ENCODE data around the gene TSFM. TPM values are rescaled to one million over a fixed set of nuclear protein-coding genes. Genes with fewer than 3 reads are reported as not detected.

TSFM gene
- total and polyA plus RNA-seq, 2 donors, result 28.6 to 29.2 TPM

DNA sequence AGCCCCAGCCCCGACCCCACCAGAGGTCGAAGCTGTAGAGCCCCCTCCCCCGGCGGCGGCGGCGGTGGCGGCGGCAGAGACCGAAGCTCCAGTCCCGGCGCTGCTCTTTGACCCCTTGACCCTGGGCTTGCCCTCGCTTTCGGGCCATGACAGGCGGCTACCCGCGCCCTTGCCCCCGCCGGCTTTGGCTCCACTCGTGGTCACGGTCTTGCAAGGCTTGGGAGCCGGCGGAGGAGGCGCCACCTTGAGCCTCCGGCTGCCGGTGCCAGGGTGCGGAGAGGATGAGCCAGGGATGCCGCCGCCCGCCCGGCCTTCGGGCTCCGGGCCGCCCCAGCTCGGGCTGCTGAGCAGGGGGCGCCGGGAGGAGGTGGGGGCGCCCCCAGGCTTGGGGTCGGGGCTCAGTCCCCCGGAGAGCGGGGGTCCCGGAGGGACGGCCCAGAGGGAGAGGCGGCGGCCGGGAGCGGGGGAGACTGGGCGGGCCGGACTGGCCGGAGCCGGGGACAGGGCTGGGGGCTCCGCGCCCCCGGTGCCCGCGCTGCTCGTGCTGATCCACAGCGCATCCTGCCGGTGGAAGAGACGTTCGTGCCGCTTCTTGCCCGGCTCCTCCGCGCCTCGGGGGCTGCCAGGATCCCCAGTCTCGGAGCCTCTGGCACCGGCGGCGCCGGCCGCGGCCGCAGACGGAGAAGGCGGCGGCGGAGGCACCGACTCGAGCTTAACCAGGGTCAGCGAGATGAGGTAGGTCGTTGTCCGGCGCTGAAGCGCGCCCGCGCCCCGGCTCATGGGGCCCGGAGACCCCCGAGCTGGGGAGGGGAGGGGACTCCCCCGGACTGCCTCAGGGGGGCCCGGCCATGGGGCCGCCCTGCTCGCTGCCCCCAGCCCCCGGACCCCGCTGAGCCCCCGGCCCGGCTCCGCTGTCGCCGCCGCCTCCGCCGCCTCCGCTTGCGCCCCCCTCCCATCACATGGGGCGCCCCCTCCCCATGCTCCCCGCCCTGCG, 44.8 kb upstream of the TSFM start:
- no peak overlapping the region for H3K4me3 ChIP-seq (ENCODE audit: low read length in 2 of 2)
- no peaks in the 10 kb centered on the region for H3K9me3 ChIP-seq (ENCODE audit: control insufficient read depth in 2 of 2, insufficient read depth in 1 of 2, low read length in 1 of 2)
- no peak overlapping the region for H3K27ac ChIP-seq (ENCODE audit: low read depth in 1 of 2, low read length in 1 of 2)
- H3K27me3 ChIP-seq (ENCODE audit: control insufficient read depth in 2 of 2, insufficient read depth in 1 of 2, low read length in 1 of 2), result peaks cover 0 to 22% of the 10 kb centered on the region in 2 donors
- no peak for DNase-seq (ENCODE audit: low read depth in 6 of 9, low spot score in 9 of 9)
- peaks cover 22 to 42% of the 10 kb centered on the region in 2 donors for H3K4me1 ChIP-seq (ENCODE audit: control insufficient read depth in 2 of 2, insufficient read depth in 2 of 2, low read length in 2 of 2)
- whole genome bisulfite sequencing, result 94% methylated on average over 110 of the region's 110 CpGs
- peaks cover 30 to 50% of the 10 kb centered on the region in 2 donors for H3K36me3 ChIP-seq (ENCODE audit: control insufficient read depth in 2 of 2, insufficient read depth in 2 of 2, low read length in 1 of 2)

DNA sequence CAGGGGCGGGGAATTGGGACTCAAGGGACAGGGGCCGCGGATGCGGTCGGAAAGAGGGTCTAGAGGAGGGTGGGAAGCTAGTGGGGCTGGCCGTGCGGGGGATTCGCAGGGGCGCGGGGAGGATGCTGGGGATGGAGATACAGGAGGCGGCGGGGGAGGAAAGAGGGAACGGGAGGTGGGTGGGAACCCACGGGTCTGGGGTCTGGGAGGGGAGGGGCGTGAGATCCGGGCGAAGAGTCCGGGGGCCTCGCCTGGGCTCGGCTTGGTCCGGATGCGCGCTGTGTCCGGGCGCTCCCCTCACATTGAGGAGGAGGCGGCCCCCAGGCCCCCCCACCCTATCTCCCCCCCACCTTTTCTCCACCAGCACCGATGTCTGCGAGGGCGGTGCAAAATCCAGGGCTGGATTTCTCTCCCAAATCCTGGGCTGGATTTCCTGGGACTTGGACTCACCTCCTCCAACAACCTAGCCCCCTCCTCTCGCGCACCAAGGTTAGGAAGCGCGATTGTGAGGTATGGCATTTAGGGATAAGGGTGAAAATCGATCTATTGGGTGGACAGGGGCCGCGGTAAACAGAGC, 43.8 kb upstream of the TSFM start, which contains the start of gene AGAP2:
Gene AGAP2 (minus strand): TSS at position 82 of the 577 bp plus-strand sequence. CDS start 496 bp downstream, outside the sequence.
- DNase-seq (ENCODE audit: low read depth in 6 of 9, low spot score in 9 of 9), result no peak
- peaks cover 24 to 40% of the 10 kb centered on the region in 2 donors for H3K36me3 ChIP-seq (ENCODE audit: control insufficient read depth in 2 of 2, insufficient read depth in 2 of 2, low read length in 1 of 2)
- no peak within 1 kb of the TSS for H3K27ac ChIP-seq (ENCODE audit: low read depth in 1 of 2, low read length in 1 of 2)
- H3K9me3 ChIP-seq (ENCODE audit: control insufficient read depth in 2 of 2, insufficient read depth in 1 of 2, low read length in 1 of 2), result no peaks in the 10 kb centered on the region
- H3K4me1 ChIP-seq (ENCODE audit: control insufficient read depth in 2 of 2, insufficient read depth in 2 of 2, low read length in 2 of 2), result peaks cover 22 to 42% of the 10 kb centered on the region in 2 donors
- 89% methylated on average over 36 of the region's 36 CpGs for WGBS
- no peak within 1 kb of the TSS for H3K4me3 ChIP-seq (ENCODE audit: low read length in 2 of 2)
- peaks cover 0 to 22% of the 10 kb centered on the region in 2 donors for H3K27me3 ChIP-seq (ENCODE audit: control insufficient read depth in 2 of 2, insufficient read depth in 1 of 2, low read length in 1 of 2)

DNA sequence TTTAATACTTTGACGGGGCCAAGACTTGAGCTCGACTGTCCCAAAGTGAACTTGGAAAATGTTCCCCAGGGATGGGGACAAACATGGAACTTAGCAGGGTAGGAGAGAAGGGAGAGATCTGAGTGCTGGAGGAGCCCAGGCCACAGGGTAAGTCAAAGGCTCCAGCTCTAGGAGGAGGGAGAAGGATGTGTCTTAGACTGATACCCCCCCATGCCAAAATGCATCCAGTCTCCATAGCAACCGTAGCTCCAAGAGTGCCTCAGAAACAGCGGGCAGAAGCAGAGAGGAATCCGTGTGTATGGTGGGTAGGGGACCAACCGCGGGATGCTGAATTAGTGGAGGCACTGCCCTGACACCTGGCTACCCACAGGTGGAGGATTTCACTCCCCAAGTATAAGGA, 43.2 kb upstream of the TSFM start:
- DNase-seq (ENCODE audit: low read depth in 6 of 9, low spot score in 9 of 9), result no peak
- WGBS, result 89% methylated on average over 7 of the region's 7 CpGs
- Histone ChIP-seq H3K27me3 (ENCODE audit: control insufficient read depth in 2 of 2, insufficient read depth in 1 of 2, low read length in 1 of 2) (peaks cover 0 to 24% of the 10 kb centered on the region in 2 donors), H3K9me3 (ENCODE audit: control insufficient read depth in 2 of 2, insufficient read depth in 1 of 2, low read length in 1 of 2) (no peaks in the 10 kb centered on the region), H3K36me3 (ENCODE audit: control insufficient read depth in 2 of 2, insufficient read depth in 2 of 2, low read length in 1 of 2) (peaks cover 18 to 34% of the 10 kb centered on the region in 2 donors), H3K4me3 (ENCODE audit: low read length in 2 of 2) (no peak overlapping the region), H3K27ac (ENCODE audit: low read depth in 1 of 2, low read length in 1 of 2) (no peak overlapping the region), H3K4me1 (ENCODE audit: control insufficient read depth in 2 of 2, insufficient read depth in 2 of 2, low read length in 2 of 2) (peaks cover 26 to 48% of the 10 kb centered on the region in 2 donors)

DNA sequence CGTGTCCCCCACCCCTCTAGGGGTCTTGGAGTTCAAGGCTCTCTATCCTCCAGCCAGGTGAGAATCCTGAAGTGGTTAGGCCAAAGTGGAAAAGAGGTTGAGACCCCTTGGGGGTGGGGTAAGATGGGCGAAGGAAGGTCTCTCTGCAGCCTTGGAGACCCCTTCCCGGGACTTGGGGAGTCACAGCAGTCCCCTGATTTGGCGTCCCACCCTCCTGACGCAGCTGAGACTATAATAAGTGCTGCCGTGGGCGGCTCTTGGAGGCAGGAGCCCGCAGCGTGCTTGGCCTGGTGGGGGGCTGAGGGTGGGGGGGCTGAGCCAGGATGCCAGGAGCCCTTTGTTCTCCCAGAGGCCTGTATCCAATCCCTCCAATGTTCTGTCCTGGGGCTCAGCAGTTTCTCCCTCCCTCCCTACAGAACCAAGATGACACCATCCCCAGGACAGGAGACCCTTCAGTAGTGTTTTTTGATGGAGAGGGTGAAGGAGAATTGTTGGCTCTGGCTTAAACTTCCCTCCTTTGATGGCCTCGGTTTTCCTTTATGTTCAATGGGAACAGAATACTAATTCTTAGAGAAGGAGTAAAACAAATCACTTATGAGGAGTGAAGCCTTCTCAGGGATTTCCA, 42.6 kb upstream of the TSFM start:
- DNase-seq (ENCODE audit: low read depth in 6 of 9, low spot score in 9 of 9), result no peak
- Histone ChIP-seq H3K9me3 (ENCODE audit: control insufficient read depth in 2 of 2, insufficient read depth in 1 of 2, low read length in 1 of 2) (no peaks in the 10 kb centered on the region), H3K36me3 (ENCODE audit: control insufficient read depth in 2 of 2, insufficient read depth in 2 of 2, low read length in 1 of 2) (peaks cover 13 to 27% of the 10 kb centered on the region in 2 donors), H3K27me3 (ENCODE audit: control insufficient read depth in 2 of 2, insufficient read depth in 1 of 2, low read length in 1 of 2) (peaks cover 0 to 24% of the 10 kb centered on the region in 2 donors), H3K4me3 (ENCODE audit: low read length in 2 of 2) (no peak overlapping the region), H3K27ac (ENCODE audit: low read depth in 1 of 2, low read length in 1 of 2) (no peak overlapping the region), H3K4me1 (ENCODE audit: control insufficient read depth in 2 of 2, insufficient read depth in 2 of 2, low read length in 2 of 2) (peaks cover 29 to 52% of the 10 kb centered on the region in 2 donors)
- WGBS, result 91% methylated on average over 10 of the region's 10 CpGs

GRCh38 chr12:57740656-57741412, 41.8 kb upstream of the TSFM start:
- DNase-seq (ENCODE audit: low read depth in 6 of 9, low spot score in 9 of 9), result peak in 8 of 9 donors; percentile 77 to 94 (median 82)
- 17% methylated on average over 5 of the region's 5 CpGs for WGBS
- peak overlapping the region; percentile 6 to 82 for H3K27ac ChIP-seq (ENCODE audit: low read depth in 1 of 2, low read length in 1 of 2)
- H3K27me3 ChIP-seq (ENCODE audit: control insufficient read depth in 2 of 2, insufficient read depth in 1 of 2, low read length in 1 of 2), result peaks cover 0 to 24% of the 10 kb centered on the region in 2 donors
- peaks cover 33 to 60% of the 10 kb centered on the region in 2 donors for H3K4me1 ChIP-seq (ENCODE audit: control insufficient read depth in 2 of 2, insufficient read depth in 2 of 2, low read length in 2 of 2)
- H3K9me3 ChIP-seq (ENCODE audit: control insufficient read depth in 2 of 2, insufficient read depth in 1 of 2, low read length in 1 of 2), result no peaks in the 10 kb centered on the region
- H3K4me3 ChIP-seq (ENCODE audit: low read length in 2 of 2), result peak overlapping the region; percentile 57 to 58
- H3K36me3 ChIP-seq (ENCODE audit: control insufficient read depth in 2 of 2, insufficient read depth in 2 of 2, low read length in 1 of 2), result peaks cover 9 to 25% of the 10 kb centered on the region in 2 donors

DNA sequence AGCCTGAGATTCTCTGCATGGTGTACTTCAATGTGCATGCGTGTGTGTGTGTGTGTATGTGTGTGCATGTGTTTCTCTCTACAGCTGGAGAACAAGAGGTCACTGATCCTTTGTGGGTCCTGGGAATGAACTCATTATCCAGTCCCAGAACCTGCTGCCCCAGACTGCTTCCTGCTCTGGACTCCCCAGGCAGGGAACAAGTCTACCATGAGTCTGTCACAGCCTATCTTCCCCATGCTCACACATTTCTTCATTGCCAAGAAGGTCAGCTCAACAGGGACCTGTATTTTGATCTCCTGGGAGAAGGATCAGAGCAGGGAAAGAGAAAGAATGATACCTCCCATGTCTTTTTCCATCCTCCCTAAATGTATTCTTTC, 41.2 kb upstream of the TSFM start:
- DNase-seq (ENCODE audit: low read depth in 6 of 9, low spot score in 9 of 9), result no peak
- Histone ChIP-seq H3K36me3 (ENCODE audit: control insufficient read depth in 2 of 2, insufficient read depth in 2 of 2, low read length in 1 of 2) (peaks cover 13 to 21% of the 10 kb centered on the region in 2 donors), H3K9me3 (ENCODE audit: control insufficient read depth in 2 of 2, insufficient read depth in 1 of 2, low read length in 1 of 2) (no peaks in the 10 kb centered on the region), H3K27me3 (ENCODE audit: control insufficient read depth in 2 of 2, insufficient read depth in 1 of 2, low read length in 1 of 2) (peaks cover 0 to 20% of the 10 kb centered on the region in 2 donors), H3K4me1 (ENCODE audit: control insufficient read depth in 2 of 2, insufficient read depth in 2 of 2, low read length in 2 of 2) (peaks cover 34 to 60% of the 10 kb centered on the region in 2 donors), H3K4me3 (ENCODE audit: low read length in 2 of 2) (peak overlapping the region; percentile 57 to 58), H3K27ac (ENCODE audit: low read depth in 1 of 2, low read length in 1 of 2) (peak overlapping the region; percentile 60 to 82)
- WGBS, result 12% methylated on average over 1 of the region's 1 CpG

GRCh38 chr12:57741844-57742738, 40.5 kb upstream of the TSFM start:
- WGBS, result 21% methylated on average over 14 of the region's 14 CpGs
- Histone ChIP-seq H3K27ac (ENCODE audit: low read depth in 1 of 2, low read length in 1 of 2) (peak overlapping the region; percentile 47 to 82), H3K9me3 (ENCODE audit: control insufficient read depth in 2 of 2, insufficient read depth in 1 of 2, low read length in 1 of 2) (no peaks in the 10 kb centered on the region), H3K4me3 (ENCODE audit: low read length in 2 of 2) (peak overlapping the region; percentile 57 to 58), H3K27me3 (ENCODE audit: control insufficient read depth in 2 of 2, insufficient read depth in 1 of 2, low read length in 1 of 2) (peaks cover 0 to 15% of the 10 kb centered on the region in 2 donors), H3K4me1 (ENCODE audit: control insufficient read depth in 2 of 2, insufficient read depth in 2 of 2, low read length in 2 of 2) (peaks cover 34 to 60% of the 10 kb centered on the region in 2 donors), H3K36me3 (ENCODE audit: control insufficient read depth in 2 of 2, insufficient read depth in 2 of 2, low read length in 1 of 2) (peaks cover 16 to 24% of the 10 kb centered on the region in 2 donors)
- peak in 5 of 9 donors; percentile 49 to 82 (median 71) for DNase-seq (ENCODE audit: low read depth in 6 of 9, low spot score in 9 of 9)

Data from thymus (tissue), 11 donors.